Measurements from ENCODE around the gene GNB1L. TPM values are rescaled to one million over a fixed set of nuclear protein-coding genes. Genes with fewer than 3 reads are reported as not detected.

The GNB1L gene
- total and polyA plus RNA-seq, 2 of the 13 experiments (the other 11 are each of a cell fraction or from before 2014, with no cell fraction given), result 2.5 to 7.4 TPM

DNA sequence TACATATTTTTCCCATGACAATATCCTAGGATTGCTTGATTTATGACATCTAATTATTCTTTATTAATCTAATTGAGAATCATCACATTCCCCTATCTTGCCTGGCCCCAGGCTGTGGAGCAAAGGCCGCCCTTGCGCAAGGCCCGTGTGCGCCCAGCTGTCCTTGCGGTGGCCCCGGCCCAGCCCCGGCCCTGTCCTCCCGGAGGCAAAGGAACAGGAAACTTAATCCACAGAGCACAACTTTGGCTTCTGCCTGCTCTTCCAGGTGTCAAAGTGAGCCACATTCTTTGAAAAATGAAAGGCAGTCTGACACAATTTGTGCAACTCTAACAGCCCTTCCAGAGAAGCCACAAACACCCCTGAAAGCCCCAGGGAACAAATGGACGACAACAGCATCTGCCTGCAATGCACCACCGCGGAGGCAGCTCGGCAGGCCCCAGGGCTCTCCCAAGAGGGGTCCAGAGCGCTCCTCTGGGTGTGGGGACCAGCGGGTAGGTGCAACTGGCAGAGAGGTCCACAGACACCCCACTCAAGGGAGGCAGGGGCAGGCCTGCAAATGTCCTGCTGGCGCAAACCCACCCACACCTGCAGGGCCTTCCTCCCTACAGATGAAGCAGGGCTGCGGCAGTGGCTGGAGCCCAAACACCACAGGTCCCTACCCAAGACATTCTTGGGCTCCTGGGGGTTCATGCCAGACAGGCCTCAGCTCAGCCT lies 30.3 kb downstream of the GNB1L start (continued):
- TF ChIP-seq HNF4G (IDR thresholded peaks at IDR 0.05; ENCODE audit: borderline replicate concordance, low read depth, low read length) (peak; percentile 94), HNF4G (CRISPR knock-in tag; IDR thresholded peaks at IDR 0.05; ENCODE audit: borderline replicate concordance, low read depth) (peak; percentile 82), YY1 (IDR thresholded peaks at IDR 0.05; ENCODE audit: insufficient read depth, insufficient replicate concordance, low read depth, low read length) (peak; percentile 30), ZNF572 (CRISPR knock-in tag; IDR thresholded peaks at IDR 0.05) (no peak), RBFOX2 (IDR thresholded peaks at IDR 0.05; ENCODE audit: low read depth, low read length) (peak; percentile 41; the same call in 1 of the 2 replicates), ISL2 (CRISPR knock-in tag; IDR thresholded peaks at IDR 0.05) (peak; percentile 52; the same call in 1 of the 2 replicates), EZH2 (conservative IDR thresholded peaks at IDR 0.05; ENCODE audit: low read depth, low read length) (no peak), SNRNP70 (IDR thresholded peaks at IDR 0.05; ENCODE audit: low read depth, low read length) (no peak), SOX6 (IDR thresholded peaks at IDR 0.05) (no peak), SOX6 (CRISPR knock-in tag; IDR thresholded peaks at IDR 0.05) (peak; percentile 75), GZF1 (CRISPR knock-in tag; IDR thresholded peaks at IDR 0.05) (no peak), TSC22D2 (CRISPR knock-in tag; IDR thresholded peaks at IDR 0.05; ENCODE audit: borderline replicate concordance) (no peak), YEATS2 (CRISPR knock-in tag; IDR thresholded peaks at IDR 0.05; ENCODE audit: borderline replicate concordance) (peak; percentile 67; the same call in 1 of the 2 replicates)

DNA sequence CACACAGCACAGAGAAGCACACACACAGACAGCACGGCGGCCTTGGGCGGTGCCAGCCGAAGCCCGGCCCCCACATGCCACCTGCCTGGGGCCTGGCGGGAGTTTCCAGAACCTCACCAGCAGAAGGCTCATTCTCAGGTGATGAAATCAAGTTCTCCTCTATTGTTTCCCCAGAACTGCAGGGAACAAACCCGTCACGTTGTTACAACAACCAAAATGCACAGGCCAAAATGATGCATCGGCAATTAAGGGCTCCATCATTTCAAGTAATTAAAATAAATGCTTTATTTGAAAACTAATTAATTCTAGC lies 30.8 kb downstream of the GNB1L start:
- Histone ChIP-seq H4K20me1 (ENCODE audit: insufficient read depth, low read length) (no peaks in the 10 kb centered on the region), H3K36me3 (replicated peaks in 1 of 2; ENCODE audit: control insufficient read depth in 1 of 2, insufficient read depth in 2 of 2, low read length in 2 of 2) (no peaks in the 10 kb centered on the region), H3K27ac (ENCODE audit: extremely low read length, insufficient read depth, low read length) (peak overlapping the region; percentile 77), H2AFZ (ENCODE audit: low read length) (no peak overlapping the region), H3K4me1 (ENCODE audit: insufficient read depth, low read length) (peaks cover 48% of the 10 kb centered on the region), H3K79me2 (ENCODE audit: insufficient read depth, low read length) (no peaks in the 10 kb centered on the region), H3K9me3 (ENCODE audit: low read length) (no peaks in the 10 kb centered on the region), H3K4me2 (ENCODE audit: low read depth, low read length) (peak overlapping the region; percentile 83), H3K27me3 (ENCODE audit: control insufficient read depth in 1 of 2, insufficient read depth in 2 of 2, low read length in 2 of 2) (no peaks in the 10 kb centered on the region), H3K9ac (ENCODE audit: insufficient read depth, low read depth, low read length) (no peak overlapping the region; the same call in 1 of the 2 replicates), H3K4me3 (replicated peaks in 1 of 3; ENCODE audit: insufficient read depth in 1 of 3, low read depth in 2 of 3, low read length in 3 of 3) (peak overlapping the region in 1 of 3 experiments; percentile 12; a peak in 1 of 6 replicates)
- WGBS (ENCODE audit: low lambda C conversion rate), result 18% methylated on average over 4 of the region's 9 CpGs
- FAIRE-seq (no peak), ATAC-seq (peak; percentile 75), DNase-seq (ENCODE audit: low spot score) (peak; percentile 62)
- intact Hi-C loops (cut with micrococcal nuclease; ENCODE audit: unreplicated experiment), result loop anchor here (1.0 to 5.0 kb wide), 2 partner anchors 17 to 68 kb away; no protein-coding TSS in a partner anchor
- in situ Hi-C loops (cut with HindIII; ENCODE audit: extremely low pct_ligation_motif_present, low pct_unique_long_range_greater_than_20kb), result no loop called here
- BruUV-seq (replicated peaks), result no TSS peak
- ChIA-PET POLR2A (interaction anchor here (0.5 to 1.8 kb wide), 4 partner anchors 9 to 125 kb away, joined by 3 to 12 read pairs (median 4); partner anchors contain the start of genes GNB1L and RTL10), CTCF (ENCODE audit: low intra/inter-chr PET ratio, low total read pairs) (no interaction called here)
- peak; percentile 12; the same call in 1 of the 2 replicates for TF ChIP-seq KMT2A (CRISPR knock-in tag; IDR thresholded peaks at IDR 0.05)
- peak; percentile 27; the same call in 1 of the 2 replicates for TF ChIP-seq TFDP2 (CRISPR knock-in tag; IDR thresholded peaks at IDR 0.05)
- TF ChIP-seq MAX (IDR thresholded peaks at IDR 0.05), result peak; percentile 39
- no peak for TF ChIP-seq SP1 (IDR thresholded peaks at IDR 0.05)
- peak; percentile 23; the same call in 1 of the 2 replicates for TF ChIP-seq SP1 (CRISPR knock-in tag; IDR thresholded peaks at IDR 0.05)
- no peak for TF ChIP-seq MEF2D (CRISPR knock-in tag; IDR thresholded peaks at IDR 0.05)
- 0 out of 2 replicates have a peak, but pooled peaks have one; percentile 46 for TF ChIP-seq TFDP1 (CRISPR knock-in tag; IDR thresholded peaks at IDR 0.05; ENCODE audit: borderline replicate concordance)
- TF ChIP-seq CHD4 (IDR thresholded peaks at IDR 0.05; ENCODE audit: borderline replicate concordance, low read length), result peak; percentile 91

Measured in HepG2 (cell line).